ENCODE measurements around the gene CTSZ. TPM values are rescaled to one million over a fixed set of nuclear protein-coding genes. Genes with fewer than 3 reads are reported as not detected.

Gene CTSZ
- total and polyA plus RNA-seq, 3 donors from 2014 or later, result 49.4 to 120 (median 77.4) TPM

- TF ChIP-seq, protein P1, sequence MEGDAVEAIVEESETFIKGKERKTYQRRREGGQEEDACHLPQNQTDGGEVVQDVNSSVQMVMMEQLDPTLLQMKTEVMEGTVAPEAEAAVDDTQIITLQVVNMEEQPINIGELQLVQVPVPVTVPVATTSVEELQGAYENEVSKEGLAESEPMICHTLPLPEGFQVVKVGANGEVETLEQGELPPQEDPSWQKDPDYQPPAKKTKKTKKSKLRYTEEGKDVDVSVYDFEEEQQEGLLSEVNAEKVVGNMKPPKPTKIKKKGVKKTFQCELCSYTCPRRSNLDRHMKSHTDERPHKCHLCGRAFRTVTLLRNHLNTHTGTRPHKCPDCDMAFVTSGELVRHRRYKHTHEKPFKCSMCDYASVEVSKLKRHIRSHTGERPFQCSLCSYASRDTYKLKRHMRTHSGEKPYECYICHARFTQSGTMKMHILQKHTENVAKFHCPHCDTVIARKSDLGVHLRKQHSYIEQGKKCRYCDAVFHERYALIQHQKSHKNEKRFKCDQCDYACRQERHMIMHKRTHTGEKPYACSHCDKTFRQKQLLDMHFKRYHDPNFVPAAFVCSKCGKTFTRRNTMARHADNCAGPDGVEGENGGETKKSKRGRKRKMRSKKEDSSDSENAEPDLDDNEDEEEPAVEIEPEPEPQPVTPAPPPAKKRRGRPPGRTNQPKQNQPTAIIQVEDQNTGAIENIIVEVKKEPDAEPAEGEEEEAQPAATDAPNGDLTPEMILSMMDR (IDR thresholded peaks at IDR 0.05), result no peak
- TF ChIP-seq POLR2A (IDR thresholded peaks at IDR 0.05), result no peak
- H3K9me3 ChIP-seq, result no peaks in the 10 kb centered on the region
- no peak overlapping the region for H3K4me3 ChIP-seq
- 89 to 92% methylated on average over 18 of the region's 18 CpGs for WGBS, 2 donors
- H3K27ac ChIP-seq, result no peak overlapping the region
- no peaks in the 10 kb centered on the region for H3K36me3 ChIP-seq (ENCODE audit: low read depth, missing control alignments)
- intact Hi-C loops (cut with DNase I; ENCODE audit: low total_unique reads), result no loop called here
- H3K4me1 ChIP-seq, result no peaks in the 10 kb centered on the region
- H3K27me3 ChIP-seq, result no peaks in the 10 kb centered on the region
- DNase-seq, result no peak
Measured at GRCh38 chr20:58995461-58996225, 11.4 kb downstream of the CTSZ start.

DNA sequence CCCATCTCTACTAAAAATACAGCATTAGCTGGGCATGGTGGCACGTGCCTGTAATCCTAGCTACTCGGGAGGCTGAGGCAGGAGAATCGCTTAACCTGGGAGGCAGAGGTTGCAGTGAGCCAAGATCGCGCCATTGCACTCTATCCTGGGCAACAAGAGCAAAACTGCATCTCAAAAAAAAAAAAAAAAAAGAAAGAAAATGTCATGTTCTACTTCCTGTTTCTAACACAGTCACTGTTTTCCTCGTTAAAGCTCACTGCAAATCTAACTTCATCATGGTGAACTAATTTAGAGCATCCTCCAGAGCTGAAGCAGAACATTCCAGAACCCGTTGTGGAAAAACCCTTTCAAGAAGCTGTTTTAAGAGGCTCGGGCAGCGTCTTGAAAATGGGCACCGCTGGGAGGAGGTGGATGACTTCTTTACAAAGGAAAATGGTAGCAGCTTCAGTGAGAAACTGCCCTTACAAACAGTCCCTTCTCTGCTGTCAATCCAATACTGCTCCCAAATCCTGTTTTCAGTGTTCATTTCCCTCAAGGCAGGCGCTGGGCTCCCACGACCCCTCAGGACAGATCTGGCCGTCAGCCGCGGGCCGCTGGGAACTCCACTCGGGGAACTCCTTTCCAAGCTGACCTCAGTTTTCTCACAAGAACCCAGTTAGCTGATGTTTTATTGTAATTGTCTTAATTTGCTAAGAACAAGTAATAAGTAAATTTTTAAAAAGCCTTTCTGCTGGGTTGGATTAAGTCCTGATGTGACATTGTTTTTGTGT, 12.5 kb downstream of the CTSZ start:
- H3K9me3 ChIP-seq, result no peaks in the 10 kb centered on the region
- H3K4me3 ChIP-seq, result no peak overlapping the region
- 82 to 88% methylated on average over 17 of the region's 17 CpGs for whole genome bisulfite sequencing, 2 donors
- TF ChIP-seq, protein P1 (IDR thresholded peaks at IDR 0.05), result no peak
- TF ChIP-seq POLR2A (IDR thresholded peaks at IDR 0.05), result no peak
- no peak overlapping the region for H3K27ac ChIP-seq
- H3K4me1 ChIP-seq, result no peaks in the 10 kb centered on the region
- H3K36me3 ChIP-seq (ENCODE audit: low read depth, missing control alignments), result no peaks in the 10 kb centered on the region
- DNase-seq, result no peak
- H3K27me3 ChIP-seq, result no peaks in the 10 kb centered on the region
- intact Hi-C loops (cut with DNase I; ENCODE audit: low total_unique reads), result no loop called here

GRCh38 chr20:58993332-58994248, 13.5 kb downstream of the CTSZ start:
- Histone ChIP-seq H3K9me3 (no peaks in the 10 kb centered on the region), H3K4me1 (no peaks in the 10 kb centered on the region), H3K4me3 (no peak overlapping the region), H3K36me3 (ENCODE audit: low read depth, missing control alignments) (no peaks in the 10 kb centered on the region), H3K27me3 (no peaks in the 10 kb centered on the region), H3K27ac (no peak overlapping the region)
- intact Hi-C loops (cut with DNase I; ENCODE audit: low total_unique reads), result no loop called here
- 87 to 91% methylated on average over 23 of the region's 23 CpGs for WGBS, 2 donors
- TF ChIP-seq, protein P1 (IDR thresholded peaks at IDR 0.05), result no peak
- no peak for TF ChIP-seq POLR2A (IDR thresholded peaks at IDR 0.05)
- DNase-seq, result no peak

- Histone ChIP-seq H3K27ac (no peak overlapping the region), H3K4me1 (no peaks in the 10 kb centered on the region), H3K27me3 (no peaks in the 10 kb centered on the region), H3K9me3 (no peaks in the 10 kb centered on the region), H3K4me3 (no peak overlapping the region), H3K36me3 (ENCODE audit: low read depth, missing control alignments) (no peaks in the 10 kb centered on the region)
- TF ChIP-seq POLR2A (IDR thresholded peaks at IDR 0.05), result no peak
- TF ChIP-seq, protein P1 (IDR thresholded peaks at IDR 0.05), result no peak
- 90 to 95% methylated on average over 3 of the region's 3 CpGs for WGBS, 2 donors
- no peak for DNase-seq
- intact Hi-C loops (cut with DNase I; ENCODE audit: low total_unique reads), result no loop called here
Measured at GRCh38 chr20:58992911-58993310, 14.1 kb downstream of the CTSZ start.
